ENCODE data around the gene PCAT7.
"Not testable (repeated sequence)": the region's sequence is repeated elsewhere in the genome, so short reads cannot be mapped to it uniquely, and the experiment has no call there.

Gene PCAT7

DNA sequence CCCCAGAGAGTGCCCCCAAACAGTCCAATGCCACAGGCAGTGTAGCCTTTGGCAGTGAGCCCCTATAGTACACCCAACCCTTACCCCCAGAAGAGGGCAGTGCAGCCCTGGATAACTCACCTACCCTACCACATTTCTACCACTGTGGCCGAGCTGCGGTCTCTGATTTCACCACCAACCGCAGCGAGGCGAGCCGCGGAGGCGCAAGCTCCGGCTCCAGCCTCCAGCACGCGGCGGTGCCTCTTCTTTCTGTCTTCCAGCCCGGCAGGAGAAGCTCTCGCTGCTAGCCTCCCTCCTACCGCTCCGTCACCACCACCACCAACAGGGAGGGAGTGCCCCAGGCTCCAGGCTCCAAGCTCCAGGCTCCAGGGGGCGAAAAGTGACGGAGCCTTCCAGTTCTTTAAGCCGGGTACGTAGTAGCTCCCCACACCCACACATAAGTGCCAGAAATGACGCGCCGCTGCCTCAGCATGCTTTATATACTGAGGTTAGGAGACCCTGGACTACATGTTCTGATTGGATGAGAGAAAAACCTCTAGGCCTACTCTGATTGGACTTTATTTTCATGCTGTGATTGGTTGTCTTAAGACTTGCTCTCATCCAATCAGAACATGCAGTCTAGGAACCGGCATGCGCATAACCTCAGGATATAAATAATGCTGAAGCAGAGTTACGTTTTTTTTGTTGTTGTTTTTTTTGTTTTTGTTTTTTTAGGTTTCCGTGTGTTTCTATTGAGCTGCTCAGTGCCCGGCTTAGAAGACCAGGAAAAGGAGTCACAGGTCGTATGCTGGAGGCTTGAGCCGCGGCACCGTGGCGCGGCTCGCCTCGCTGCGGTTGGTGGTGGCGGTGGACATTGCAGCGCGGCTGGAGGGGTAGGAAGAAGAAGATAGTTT is at the start of gene PCAT7:
Gene PCAT7 (plus strand): TSS at position 645 of the 893 bp plus-strand sequence.
- DNase-seq = peak in 2 of 6 experiments; percentile 3 to 29

DNA sequence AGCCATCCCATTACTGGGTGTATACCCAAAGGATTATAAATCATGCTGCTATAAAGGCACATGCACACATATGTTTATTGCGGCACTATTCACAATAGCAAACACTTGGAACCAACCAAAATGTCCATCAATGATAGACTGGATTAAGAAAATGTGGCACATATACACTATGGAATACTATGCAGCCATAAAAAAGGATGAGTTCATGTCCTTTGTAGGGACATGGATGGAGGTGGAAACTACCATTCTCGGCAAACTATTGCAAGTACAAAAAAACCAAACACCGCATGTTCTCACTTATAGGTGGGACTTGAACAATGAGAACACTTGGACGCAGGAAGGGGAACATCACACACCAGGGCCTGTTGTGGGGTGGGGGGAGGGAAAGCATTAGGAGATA is 48.5 kb upstream of the PCAT7 start:
- DNase-seq = not testable (repeated sequence)

DNA sequence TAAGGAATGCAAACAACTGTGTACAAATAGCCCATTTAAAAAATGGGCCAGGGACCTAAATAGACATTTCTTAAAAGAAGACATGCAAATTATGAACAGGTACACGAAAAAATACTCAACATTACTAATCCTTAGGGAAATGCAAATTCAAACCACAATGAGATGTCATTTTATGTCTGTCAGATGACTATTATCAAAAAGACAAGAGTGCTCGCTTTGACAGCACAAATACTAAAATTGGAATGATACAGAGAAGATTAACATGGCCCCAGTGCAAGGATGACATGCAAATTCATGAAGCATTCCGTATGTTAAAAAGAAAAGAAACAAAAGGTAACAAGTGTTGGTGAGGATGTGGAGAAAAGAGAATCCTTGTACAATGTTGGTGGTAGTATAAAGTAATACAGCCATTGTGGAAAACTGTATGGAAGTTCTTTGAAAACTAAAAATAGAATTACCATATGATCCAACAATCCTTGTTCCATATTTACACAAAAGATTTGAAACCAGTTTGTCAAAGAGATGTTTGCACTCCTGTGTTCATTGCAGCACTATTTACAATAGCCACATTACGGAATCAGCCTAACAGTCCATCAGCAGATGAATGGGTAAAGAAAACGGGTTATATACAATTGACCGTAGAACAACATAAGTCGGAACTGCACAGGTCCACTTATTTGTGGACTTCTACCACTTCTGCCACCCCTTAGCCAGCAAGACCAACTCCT is 47.2 kb upstream of the PCAT7 start:
- DNase-seq = no peak

DNA sequence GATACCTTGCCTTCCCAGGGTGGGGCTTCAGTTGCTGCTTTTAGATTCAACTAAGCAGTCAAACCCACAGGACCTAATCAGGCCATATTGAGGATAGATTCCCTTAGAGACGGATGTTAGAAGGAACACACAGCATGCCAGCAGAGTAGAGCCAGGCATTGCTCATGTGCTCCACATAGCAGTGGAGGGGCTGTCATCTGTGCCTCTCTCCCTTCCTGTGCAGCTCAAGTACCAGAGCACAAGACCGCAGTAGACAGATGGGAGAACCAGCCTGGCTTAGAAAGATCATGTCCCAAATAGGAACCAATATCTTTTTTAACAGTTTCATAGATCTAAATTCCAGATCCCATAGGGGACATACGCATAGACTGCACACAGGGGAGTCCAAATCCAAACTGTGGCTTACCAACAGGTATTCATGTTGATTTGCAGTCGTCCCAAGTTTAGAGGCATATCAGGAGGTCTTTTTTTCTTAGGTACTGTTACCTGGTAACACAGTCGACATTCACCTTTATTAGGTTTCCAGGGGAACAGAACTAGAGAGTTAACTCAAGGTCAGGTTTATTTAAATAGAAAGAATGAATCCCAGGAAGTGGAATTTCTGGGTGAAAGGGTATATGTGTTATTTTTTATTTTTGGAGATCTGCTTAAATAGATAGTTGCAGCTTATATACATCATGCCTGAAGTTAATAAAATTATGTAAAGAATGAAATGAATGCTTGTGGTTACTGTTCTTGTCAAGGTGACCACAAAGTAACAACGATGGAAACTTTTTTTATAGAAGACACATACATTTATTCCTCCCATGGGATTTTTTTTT is 43.5 kb upstream of the PCAT7 start:
- DNase-seq = no peak

DNA sequence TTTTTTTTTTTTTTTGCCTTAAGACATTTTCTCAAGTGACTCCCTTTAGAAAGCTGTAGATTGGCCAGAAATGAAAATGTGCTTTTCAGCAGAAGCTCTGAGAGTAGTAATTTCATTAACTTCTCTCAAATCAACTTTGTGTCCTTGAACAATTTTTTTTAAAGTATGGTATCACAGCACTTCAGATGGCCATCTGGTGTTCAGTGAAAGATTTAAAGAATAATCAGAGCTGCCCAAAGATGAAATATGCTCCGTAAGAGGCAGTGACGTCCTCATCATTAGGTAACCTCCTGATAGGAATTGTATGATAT is 43.0 kb upstream of the PCAT7 start:
- DNase-seq = no peak

DNA sequence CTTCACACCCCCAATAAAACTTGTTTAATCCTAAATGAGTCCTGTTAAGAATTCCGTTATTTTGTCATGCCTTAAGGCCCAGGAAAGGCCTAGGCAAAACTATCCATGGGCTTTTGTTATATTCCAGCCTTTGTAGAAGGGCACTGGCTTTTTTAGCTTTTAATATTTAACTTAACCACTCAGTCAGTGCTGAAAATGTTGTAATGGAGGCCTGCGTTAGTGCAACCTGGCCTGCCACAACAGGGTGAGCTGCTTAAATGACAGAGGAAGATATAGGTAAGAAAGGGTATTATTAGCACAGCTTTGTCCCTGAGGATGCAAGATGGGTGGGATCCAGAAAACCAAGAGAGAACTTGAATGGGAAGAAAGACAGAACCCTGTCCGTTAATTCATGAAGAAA is 40.2 kb upstream of the PCAT7 start:
- no peak for DNase-seq

GRCh38 chr9:94517254-94517653 is 37.6 kb upstream of the PCAT7 start:
- no peak for DNase-seq

GRCh38 chr9:94525396-94526035 is 29.4 kb upstream of the PCAT7 start:
- no peak for DNase-seq

DNA sequence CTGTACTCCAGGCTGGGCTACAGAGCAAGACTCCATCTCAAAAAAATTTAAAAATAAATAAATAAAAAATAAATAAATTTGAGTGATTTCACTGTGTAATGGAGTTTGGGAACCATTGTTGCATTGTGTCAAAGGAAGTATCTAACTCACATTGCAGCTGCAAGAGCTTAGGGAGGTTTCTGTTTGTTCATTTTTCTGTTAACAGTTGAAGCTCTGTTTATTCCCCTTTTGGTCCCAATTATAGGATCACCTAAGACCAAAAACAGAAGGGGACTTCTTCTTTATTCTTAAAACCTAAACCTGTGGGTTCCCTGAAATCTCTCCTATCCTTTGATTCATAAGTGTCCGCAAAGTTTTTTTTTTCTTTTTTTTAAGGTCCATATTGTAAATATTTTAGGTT is 28.6 kb upstream of the PCAT7 start:
- no peak for DNase-seq

GRCh38 chr9:94526951-94527350 is 27.9 kb upstream of the PCAT7 start:
- no peak for DNase-seq

GRCh38 chr9:94528886-94529285 is 26.0 kb upstream of the PCAT7 start:
- no peak for DNase-seq

DNA sequence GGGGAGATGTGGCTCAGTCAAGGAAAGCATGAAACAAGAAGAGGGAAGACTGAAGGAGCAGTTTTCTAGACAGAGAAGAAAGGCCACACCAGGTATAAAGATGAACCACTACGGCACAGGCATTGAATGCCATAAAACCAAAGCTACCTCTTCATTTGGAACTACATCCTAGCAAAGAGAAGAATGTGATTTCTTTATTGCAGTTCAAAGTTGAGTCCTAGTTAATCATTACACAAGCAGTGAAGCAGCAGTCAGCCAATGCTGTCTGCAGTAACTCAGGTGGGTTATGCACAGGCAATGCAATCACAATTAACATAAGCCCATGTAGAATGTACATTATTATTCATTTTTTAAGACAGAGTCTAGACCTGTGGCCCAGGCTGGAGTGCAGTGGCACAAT is 21.7 kb upstream of the PCAT7 start:
- no peak for DNase-seq

- DNase-seq = no peak
Measured at GRCh38 chr9:94533601-94534000, 21.3 kb upstream of the PCAT7 start.

GRCh38 chr9:94534901-94535300 is 20.0 kb upstream of the PCAT7 start:
- no peak for DNase-seq

DNA sequence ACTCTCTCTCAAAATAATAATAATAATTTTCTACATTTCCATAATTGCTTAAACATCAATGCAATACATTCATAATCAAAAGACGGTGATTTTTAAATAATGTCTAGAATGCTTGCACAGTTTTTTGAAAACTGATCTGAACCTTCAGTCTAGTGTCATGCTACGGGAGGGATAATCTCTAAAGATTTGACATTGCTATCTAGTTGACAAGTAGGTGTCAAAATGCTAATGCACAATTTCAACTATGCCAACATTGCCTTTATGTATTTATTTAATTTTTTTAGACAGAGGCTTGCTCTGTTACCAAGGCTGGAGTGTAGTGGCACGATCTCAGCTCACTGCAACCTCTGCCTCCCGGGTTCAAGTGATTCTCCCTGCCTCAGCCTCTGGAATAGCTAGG is 16.0 kb upstream of the PCAT7 start:
- no peak for DNase-seq

DNA sequence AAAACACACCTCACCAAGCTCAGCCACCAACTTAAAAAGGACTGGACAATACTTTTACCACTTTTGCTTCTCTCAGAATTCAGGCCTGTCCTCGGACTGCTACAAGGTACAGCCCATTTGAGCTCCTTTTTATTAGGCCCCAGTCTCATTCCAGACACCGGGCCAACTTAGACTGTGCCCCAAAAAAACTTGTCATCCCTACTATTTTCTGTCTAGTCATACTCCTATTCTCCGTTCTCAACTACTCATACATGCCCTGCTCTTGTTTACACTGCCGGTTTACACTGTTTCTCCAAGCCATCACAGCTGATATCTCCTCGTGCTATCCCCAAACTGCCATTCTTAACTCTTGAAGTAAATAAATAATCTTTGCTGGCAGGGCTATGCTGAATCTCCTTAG is 10.5 kb upstream of the PCAT7 start:
- DNase-seq = not testable (repeated sequence)

DNA sequence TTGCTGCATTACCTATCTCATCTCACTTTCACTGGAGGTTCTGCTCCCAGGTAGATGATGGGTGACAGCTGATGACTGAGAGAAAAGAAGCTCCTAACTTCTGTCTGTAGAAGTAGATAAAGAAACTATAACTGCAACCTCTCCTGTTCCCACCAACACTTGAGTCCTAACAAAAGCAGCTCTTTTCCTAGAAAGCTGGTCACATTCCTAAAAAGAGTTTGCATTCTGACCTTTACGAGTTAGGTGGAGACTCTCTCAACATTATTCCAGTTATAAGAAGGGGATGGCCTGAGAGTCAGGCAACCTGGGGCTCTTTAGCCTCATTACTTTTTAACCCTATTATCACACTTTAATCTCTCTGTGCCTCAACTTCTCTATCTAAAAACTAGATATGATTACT is 8.9 kb upstream of the PCAT7 start:
- DNase-seq = no peak

- no peak for DNase-seq
Measured at GRCh38 chr9:94553029-94553938, 1.6 kb upstream of the PCAT7 start.

- DNase-seq = no peak
Measured at GRCh38 chr9:94554078-94554438, 825 bp upstream of the PCAT7 start.

GRCh38 chr9:94557376-94557775 is 2.5 kb downstream of the PCAT7 start:
- no peak for DNase-seq

GRCh38 chr9:94560237-94560636 is 5.4 kb downstream of the PCAT7 start:
- DNase-seq = no peak

DNA sequence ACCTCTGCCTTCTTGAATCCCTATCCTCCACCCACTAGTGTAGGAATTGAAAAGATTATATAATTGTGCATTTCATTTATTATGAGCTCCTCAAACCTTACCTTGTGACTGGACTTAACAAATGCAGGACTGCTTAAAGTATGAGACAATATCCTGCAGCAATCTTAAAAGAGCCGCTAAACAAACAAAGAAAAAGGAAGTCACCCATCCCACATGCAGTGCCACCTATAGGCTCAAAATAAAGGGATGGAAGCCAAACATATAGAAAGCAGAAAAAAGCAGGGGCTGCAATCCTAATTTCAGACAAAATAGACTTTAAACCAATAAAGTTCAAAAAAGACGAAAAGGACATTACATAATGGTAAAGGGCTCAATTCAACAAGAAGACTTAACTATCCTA is 8.7 kb downstream of the PCAT7 start:
- no peak for DNase-seq

All from stimulated activated naive CD4-positive, alpha-beta T cell (primary cell).